ENCODE results near the gene SDK2.

- TF ChIP-seq POLR2A (IDR thresholded peaks at IDR 0.05) (no peak), CTCF (IDR thresholded peaks at IDR 0.05) (no peak)
These were observed 327.2 kb downstream of the SDK2 start for GRCh38 chr17:73316919-73317505.

Measured in prostate gland (tissue), 2 donors.